Tibial nerve (tissue), 4 donors: ENCODE data around the gene MYO1G.

Source experiments
- EP300 ChIP-seq, 2 donors: sonication (generic); formaldehyde crosslinking; IDR thresholded peaks; one replicate each; pipeline ENCODE4 v1.6.1; 2017; ENCODE audit warnings: antibody characterized with exemption in 2 of 2, mild to moderate bottlenecking in 1 of 2
- TF ChIP-seq, protein P1 (sequence below), 5 experiments: fragments of 200-600 bp in 3 of 5; fragments of 450-650 bp in 2 of 5; sonication (generic) in 3 of 5; IDR thresholded peaks; one replicate each; pipeline ENCODE4 v1.5.1; 2016 to 2019; ENCODE audit warnings: antibody characterized with exemption in 5 of 5, mild to moderate bottlenecking in 3 of 5, moderate library complexity in 2 of 5

DNA sequence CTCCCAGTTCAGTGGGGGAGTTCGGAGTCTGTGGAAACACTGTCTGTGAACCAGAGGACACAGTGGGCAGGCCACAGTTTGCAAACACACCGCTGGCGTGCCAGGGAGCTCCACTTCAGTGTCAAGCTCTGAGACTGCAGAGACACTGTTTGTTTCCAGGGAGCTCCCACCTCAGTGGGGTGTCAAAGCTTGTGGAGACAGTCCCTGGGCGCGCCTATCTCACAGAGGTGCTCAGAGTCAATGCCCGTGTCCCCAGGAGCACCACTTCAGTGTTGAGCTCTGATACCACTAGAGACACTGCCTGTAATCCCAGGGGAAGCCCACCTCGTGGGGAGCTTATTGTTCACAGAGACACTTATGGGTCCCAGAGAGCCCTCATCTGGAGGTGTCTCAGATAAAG is 4.3 kb downstream of the MYO1G start:
- TF ChIP-seq, protein P1, sequence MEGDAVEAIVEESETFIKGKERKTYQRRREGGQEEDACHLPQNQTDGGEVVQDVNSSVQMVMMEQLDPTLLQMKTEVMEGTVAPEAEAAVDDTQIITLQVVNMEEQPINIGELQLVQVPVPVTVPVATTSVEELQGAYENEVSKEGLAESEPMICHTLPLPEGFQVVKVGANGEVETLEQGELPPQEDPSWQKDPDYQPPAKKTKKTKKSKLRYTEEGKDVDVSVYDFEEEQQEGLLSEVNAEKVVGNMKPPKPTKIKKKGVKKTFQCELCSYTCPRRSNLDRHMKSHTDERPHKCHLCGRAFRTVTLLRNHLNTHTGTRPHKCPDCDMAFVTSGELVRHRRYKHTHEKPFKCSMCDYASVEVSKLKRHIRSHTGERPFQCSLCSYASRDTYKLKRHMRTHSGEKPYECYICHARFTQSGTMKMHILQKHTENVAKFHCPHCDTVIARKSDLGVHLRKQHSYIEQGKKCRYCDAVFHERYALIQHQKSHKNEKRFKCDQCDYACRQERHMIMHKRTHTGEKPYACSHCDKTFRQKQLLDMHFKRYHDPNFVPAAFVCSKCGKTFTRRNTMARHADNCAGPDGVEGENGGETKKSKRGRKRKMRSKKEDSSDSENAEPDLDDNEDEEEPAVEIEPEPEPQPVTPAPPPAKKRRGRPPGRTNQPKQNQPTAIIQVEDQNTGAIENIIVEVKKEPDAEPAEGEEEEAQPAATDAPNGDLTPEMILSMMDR (IDR thresholded peaks at IDR 0.05) = no peak
- no peak for TF ChIP-seq EP300 (IDR thresholded peaks at IDR 0.05)
